Measurements from ENCODE around the gene MRPL28.
"Not testable (repeated sequence)": the region's sequence is repeated elsewhere in the genome, so short reads cannot be mapped to it uniquely, and the experiment has no call there.

DNA sequence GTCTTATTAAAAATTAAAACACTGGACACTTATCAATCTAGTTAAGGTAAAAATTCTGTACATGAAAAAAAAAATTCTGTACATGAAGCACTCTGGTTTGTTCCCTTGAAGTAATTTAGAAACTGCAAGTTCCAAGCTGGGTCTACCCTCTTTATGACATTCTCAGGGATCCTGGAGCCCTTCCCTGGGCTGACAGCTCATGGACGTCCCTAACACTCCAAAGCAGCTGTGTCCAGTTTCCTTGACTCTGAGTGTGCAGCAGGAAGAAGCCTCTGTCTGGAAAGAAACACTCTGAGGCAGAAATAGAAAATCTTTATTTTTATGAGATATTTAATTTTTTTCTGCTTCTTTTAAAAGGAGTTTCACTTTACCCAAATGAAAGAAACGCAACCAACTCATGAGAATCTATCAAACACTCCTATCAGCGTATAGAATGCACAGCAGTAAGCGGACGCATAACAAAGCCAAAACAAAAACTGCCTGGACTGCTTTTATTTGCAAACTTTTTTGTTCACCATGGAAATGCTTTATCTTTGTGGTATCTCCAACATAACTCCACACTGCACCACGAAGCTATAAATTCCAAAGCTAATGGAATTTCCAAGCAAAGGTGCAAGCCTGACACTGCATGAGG is 39.0 kb downstream of the MRPL28 start:
- not testable (repeated sequence) for TF ChIP-seq EP300 (IDR thresholded peaks at IDR 0.05)
- TF ChIP-seq, protein P1, sequence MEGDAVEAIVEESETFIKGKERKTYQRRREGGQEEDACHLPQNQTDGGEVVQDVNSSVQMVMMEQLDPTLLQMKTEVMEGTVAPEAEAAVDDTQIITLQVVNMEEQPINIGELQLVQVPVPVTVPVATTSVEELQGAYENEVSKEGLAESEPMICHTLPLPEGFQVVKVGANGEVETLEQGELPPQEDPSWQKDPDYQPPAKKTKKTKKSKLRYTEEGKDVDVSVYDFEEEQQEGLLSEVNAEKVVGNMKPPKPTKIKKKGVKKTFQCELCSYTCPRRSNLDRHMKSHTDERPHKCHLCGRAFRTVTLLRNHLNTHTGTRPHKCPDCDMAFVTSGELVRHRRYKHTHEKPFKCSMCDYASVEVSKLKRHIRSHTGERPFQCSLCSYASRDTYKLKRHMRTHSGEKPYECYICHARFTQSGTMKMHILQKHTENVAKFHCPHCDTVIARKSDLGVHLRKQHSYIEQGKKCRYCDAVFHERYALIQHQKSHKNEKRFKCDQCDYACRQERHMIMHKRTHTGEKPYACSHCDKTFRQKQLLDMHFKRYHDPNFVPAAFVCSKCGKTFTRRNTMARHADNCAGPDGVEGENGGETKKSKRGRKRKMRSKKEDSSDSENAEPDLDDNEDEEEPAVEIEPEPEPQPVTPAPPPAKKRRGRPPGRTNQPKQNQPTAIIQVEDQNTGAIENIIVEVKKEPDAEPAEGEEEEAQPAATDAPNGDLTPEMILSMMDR (IDR thresholded peaks at IDR 0.05) = not testable (repeated sequence)
